Fibroblast of pulmonary artery (primary cell): Measurements from ENCODE around the gene C10orf53.

ENCODE experiments used
- DNase-seq: peaks from one replicate; pipeline ENCODE4 v3.0.0-alpha.2; 2010; ENCODE audit warnings: low read depth
- H3K4me3 ChIP-seq: replicated peaks from 2 replicates; pipeline ENCODE4 v1.5.1; 2011; ENCODE audit warnings: low read depth, mild to moderate bottlenecking, control low read depth, low read length, moderate library complexity
- TF ChIP-seq, protein P1 (sequence below): IDR thresholded peaks from 2 replicates; pipeline ENCODE4 v1.5.1; 2011; ENCODE audit warnings: mild to moderate bottlenecking, control low read depth, low read length, inconsistent platforms; ENCODE audit errors: missing control alignments

Gene C10orf53

DNA sequence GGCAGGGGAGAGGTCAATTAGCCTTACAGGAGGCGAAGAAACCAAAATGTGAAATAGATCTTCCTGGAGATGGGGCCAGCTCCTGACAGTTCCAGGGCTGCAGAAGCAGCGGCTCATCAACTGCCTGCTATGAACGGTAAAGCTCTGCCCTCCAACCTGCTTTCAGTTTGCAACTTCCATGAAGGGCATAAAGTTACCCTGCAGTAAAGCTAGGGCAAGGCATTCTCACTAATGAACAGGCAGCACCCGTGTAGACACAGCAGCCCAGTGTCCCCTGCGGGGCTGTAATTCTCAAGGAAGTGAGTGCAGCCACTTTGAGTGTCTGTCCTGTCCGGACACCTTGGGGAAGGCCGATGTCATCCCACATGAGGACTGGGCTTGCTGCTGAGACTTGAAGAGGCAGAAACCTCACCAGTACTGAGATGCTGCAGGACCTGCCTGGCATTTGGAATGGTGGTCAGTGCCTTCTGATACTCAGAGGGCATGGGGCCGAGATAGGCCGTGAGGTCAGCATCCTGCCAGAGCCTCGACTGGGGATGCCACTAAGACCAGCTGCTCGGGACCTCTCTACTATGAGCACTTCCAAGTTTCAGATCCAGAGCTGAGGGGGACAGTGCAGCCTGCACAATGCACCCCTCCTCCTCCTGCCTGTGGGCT lies 26.1 kb upstream of the C10orf53 start:
- DNase-seq = no peak
- no peak overlapping the region for H3K4me3 ChIP-seq
- TF ChIP-seq, protein P1, sequence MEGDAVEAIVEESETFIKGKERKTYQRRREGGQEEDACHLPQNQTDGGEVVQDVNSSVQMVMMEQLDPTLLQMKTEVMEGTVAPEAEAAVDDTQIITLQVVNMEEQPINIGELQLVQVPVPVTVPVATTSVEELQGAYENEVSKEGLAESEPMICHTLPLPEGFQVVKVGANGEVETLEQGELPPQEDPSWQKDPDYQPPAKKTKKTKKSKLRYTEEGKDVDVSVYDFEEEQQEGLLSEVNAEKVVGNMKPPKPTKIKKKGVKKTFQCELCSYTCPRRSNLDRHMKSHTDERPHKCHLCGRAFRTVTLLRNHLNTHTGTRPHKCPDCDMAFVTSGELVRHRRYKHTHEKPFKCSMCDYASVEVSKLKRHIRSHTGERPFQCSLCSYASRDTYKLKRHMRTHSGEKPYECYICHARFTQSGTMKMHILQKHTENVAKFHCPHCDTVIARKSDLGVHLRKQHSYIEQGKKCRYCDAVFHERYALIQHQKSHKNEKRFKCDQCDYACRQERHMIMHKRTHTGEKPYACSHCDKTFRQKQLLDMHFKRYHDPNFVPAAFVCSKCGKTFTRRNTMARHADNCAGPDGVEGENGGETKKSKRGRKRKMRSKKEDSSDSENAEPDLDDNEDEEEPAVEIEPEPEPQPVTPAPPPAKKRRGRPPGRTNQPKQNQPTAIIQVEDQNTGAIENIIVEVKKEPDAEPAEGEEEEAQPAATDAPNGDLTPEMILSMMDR = no peak

DNA sequence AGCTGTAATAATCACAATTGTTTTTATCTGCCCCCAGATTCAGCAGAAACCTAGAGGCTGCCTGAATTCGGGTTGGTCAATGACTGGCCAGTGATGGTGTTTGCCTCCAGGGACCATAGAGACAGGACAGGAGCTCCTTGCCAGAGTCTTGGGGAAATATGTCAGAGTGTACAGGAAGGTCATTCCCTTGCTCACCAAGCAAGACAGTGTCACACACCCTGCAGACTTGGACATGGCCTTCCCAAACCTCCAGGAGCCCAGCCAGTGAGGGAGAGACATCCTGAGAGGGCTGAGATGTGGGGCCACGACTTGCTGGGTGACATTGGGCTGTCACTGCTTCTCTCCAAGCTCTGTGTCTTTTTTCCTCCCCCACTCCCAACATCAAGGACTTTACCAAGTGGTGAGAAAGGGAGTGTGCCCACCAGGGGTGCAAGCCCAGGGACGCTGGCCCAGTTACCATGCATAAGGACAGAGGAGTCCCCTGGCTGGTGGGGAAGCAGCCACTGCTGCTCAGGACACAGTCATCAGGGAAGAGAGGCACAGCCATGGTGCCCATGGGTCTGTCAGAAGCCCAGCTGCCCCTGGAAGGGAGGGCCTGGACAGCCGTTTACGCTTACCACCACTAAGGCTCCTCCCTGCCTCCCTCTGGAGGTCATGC lies 25.3 kb upstream of the C10orf53 start:
- TF ChIP-seq, protein P1 = no peak
- no peak overlapping the region for H3K4me3 ChIP-seq
- DNase-seq = no peak

DNA sequence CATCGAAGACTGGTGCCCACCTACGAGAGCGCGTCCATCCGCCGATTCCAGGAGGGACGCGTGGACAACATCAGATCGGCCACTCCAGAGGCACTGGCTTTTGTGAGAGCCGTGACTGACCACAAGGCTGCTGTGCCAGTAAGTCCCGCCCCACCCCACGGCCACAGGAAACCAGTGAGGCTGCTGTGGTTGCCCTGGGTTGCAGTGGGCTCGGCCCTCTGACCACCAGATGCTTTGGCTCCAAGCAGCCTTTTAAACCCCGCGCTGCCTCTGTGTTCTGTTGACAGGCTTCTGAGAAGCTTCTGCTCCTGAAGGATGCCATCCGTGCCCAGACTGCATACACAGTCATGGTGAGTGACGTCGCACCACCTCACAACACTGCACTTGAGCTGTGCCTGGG lies 24.4 kb upstream of the C10orf53 start:
- DNase-seq = no peak
- TF ChIP-seq, protein P1 = no peak
- no peak overlapping the region for H3K4me3 ChIP-seq

DNA sequence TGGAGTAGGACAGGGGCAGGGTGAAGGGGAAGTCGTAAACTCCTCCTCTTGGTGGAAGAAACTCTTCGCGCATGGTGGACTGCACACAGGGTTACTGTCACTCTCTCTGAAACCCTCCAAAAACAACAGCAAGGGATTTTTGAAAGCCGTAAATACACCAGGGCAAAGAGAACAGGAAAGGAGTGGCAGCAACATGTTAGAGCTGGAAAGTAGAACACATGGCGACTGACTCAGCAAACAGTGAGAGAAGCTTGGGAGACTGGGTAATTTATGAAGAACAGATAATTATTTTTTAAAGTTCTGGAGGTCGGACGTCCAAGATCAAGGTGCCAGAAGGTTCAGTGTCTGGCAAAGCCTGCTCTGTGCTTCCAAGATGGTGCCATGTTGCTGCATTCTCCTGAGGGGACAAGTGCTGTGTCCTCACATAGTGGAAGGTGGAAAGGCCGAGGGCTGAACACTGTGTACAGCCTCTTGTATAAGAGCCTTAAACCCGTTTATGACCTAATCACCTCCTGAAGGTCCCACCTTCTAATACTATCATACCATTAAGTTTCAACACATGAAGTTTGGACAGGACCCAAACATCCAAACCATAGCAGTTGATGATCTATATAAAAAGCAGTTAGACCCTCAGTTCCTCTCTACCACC lies 22.5 kb upstream of the C10orf53 start:
- no peak overlapping the region for H3K4me3 ChIP-seq
- TF ChIP-seq, protein P1 = no peak
- DNase-seq = no peak

DNA sequence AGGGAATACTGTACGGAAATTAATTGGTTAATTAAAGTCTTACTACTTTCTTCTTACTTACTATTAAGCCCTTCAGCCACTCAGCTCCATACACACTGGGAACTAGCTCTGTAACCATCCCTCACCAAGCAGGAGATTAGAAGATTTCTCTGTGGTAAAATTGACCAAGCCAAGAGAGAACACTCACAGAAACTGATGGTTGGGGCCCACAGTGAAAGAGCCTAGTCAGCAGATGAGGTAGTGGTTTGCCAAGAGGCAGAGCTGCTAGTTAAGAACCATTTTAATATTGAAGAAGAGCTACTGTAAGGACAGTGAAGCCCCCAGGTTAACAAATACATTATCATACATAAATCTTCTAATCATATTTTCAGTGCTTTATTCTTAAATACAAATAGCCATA lies 21.8 kb upstream of the C10orf53 start:
- H3K4me3 ChIP-seq = no peak overlapping the region
- TF ChIP-seq, protein P1 = no peak
- DNase-seq = no peak

DNA sequence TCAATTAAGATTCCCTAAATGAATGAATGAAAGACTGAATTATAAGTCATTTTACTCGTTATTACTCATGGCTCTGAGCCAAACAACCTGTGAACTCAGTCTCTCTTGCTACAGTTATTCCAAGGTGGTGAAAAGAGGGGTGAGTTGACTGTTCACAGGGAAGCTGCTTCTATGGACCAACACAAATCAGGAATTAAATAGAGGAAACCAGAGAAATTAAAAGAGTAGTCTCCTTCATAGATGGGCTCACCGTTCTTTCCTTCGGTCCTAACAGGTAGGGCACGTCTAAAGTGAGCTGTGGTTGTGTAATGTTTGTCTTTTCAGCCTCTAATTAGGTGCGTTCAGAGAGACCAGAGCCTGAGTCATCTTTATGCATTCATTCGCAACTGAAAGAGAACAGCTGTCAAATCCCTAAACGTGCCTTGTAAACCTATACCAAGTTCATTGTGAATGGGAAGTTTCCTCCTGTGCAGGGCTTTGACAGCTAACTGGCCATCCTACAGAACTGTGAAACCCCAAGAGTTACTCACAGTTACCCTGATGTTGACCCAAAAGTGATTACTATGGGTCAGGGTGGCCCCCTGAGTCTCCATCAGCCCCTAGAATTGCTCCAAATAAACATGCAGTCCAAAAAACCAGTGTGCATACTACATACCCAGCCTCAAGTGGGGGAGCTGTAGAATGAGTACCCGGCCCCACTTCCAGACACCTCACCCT lies 18.2 kb upstream of the C10orf53 start:
- no peak overlapping the region for H3K4me3 ChIP-seq
- TF ChIP-seq, protein P1 = no peak
- no peak for DNase-seq
